Colonic mucosa (tissue), 4 donors: Measurements from ENCODE around the gene TPRG1L. TPM values are rescaled to one million over a fixed set of nuclear protein-coding genes. Genes with fewer than 3 reads are reported as not detected.

Source experiments
- DNase-seq: peaks from one replicate; pipeline ENCODE4 v3.0.0-alpha.2; 2020
- H3K27ac ChIP-seq: fragments of 200-600 bp; one replicate; pipeline ENCODE4 v1.8.0; 2021
- H3K27me3 ChIP-seq: fragments of 200-600 bp; one replicate; pipeline ENCODE4 v1.8.0; 2021
- H3K36me3 ChIP-seq: fragments of 200-600 bp; one replicate; pipeline ENCODE4 v1.8.0; 2021
- H3K4me1 ChIP-seq: fragments of 200-600 bp; one replicate; pipeline ENCODE4 v1.8.0; 2021; ENCODE audit warnings: mild to moderate bottlenecking
- H3K4me3 ChIP-seq: fragments of 200-600 bp; one replicate; pipeline ENCODE4 v1.8.0; 2021
- H3K9ac ChIP-seq, 2 donors: one replicate each; pipeline ENCODE4 v1.7.0; 2013; ENCODE audit warnings: control low read depth in 2 of 2, low read depth in 2 of 2, low read length in 2 of 2
- H3K9me3 ChIP-seq: fragments of 200-600 bp; one replicate; pipeline ENCODE4 v1.8.0; 2021
- intact Hi-C: fragments of 100-400 bp; cut with DNase I; formaldehyde crosslinking; loops from one replicate; pipeline ENCODE4 v1.14.1; 2022
- total RNA-seq, 2 donors: library from RNA; stranded (reverse); fragmentation: NEBNext Ultra II Directional in 1 of 2; extraction: Animal tissue kit (Norgen Biotek cat#: 25700) in 1 of 2; gene quantifications; one replicate each; pipeline ENCODE4 v1.2.1, GENCODE V29; 2021
- TF ChIP-seq, protein P1 (sequence below): fragments of 200-600 bp; IDR thresholded peaks from one replicate; pipeline ENCODE4 v1.8.0; 2022; ENCODE audit warnings: antibody characterized with exemption, mild to moderate bottlenecking
- donor health status: healthy.
- donor health status: DM: no; HTN: no; CAD: no.
- donor health status: DM: no; HTN: no; CAD: no.

Gene TPRG1L
- total RNA-seq, 2 donors from 2014 or later = 63.0 to 81.5 TPM

DNA sequence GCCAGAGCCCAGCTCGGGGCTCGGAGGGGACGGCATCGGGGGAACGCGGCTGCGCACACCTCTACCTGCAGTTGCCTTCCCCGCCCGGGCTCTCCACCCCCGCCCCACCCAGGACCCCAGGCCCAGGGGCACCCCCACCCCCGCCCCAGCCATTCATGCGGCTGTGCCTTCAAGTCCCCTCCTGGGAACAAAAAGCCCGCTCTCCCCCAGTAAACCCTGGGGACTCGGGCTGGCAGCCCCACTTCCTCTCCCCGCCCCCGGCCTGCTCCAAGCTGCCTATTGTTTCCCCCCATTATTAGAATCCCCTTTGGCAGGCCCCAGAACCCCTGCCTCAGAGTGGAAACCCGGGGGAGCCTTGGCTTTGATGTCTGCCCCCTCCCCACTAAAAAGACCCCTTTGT is 31.5 kb upstream of the TPRG1L start:
- intact Hi-C loops = no loop called here
- no peak for DNase-seq
- H3K4me3 ChIP-seq = no peak overlapping the region
- H3K27ac ChIP-seq = no peak overlapping the region
- TF ChIP-seq, protein P1, sequence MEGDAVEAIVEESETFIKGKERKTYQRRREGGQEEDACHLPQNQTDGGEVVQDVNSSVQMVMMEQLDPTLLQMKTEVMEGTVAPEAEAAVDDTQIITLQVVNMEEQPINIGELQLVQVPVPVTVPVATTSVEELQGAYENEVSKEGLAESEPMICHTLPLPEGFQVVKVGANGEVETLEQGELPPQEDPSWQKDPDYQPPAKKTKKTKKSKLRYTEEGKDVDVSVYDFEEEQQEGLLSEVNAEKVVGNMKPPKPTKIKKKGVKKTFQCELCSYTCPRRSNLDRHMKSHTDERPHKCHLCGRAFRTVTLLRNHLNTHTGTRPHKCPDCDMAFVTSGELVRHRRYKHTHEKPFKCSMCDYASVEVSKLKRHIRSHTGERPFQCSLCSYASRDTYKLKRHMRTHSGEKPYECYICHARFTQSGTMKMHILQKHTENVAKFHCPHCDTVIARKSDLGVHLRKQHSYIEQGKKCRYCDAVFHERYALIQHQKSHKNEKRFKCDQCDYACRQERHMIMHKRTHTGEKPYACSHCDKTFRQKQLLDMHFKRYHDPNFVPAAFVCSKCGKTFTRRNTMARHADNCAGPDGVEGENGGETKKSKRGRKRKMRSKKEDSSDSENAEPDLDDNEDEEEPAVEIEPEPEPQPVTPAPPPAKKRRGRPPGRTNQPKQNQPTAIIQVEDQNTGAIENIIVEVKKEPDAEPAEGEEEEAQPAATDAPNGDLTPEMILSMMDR = no peak
- no peaks in the 10 kb centered on the region for H3K27me3 ChIP-seq
- no peak overlapping the region for H3K9ac ChIP-seq
- no peaks in the 10 kb centered on the region for H3K9me3 ChIP-seq
- no peaks in the 10 kb centered on the region for H3K36me3 ChIP-seq
- no peaks in the 10 kb centered on the region for H3K4me1 ChIP-seq

DNA sequence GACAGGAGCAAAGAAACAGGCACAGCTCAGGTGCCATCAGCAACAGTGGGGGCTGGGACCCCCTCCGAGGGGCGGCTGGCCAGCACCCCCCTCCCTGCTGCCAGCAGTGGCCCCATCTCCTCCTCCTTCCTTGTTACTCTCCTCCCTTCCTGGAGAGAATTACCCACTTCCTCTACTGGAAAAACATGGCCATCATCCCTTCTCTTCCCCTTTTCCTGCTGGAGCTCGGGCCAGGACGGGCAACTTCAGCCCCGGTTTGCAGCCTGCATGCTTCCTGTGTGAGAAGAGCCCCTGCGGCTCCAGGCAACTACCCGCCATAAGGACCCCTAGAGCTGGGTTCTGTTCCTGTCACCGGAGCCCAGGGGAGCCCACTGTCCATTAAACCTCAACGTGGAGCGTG is 31.1 kb upstream of the TPRG1L start:
- no peak overlapping the region for H3K27ac ChIP-seq
- intact Hi-C loops = no loop called here
- no peaks in the 10 kb centered on the region for H3K4me1 ChIP-seq
- no peaks in the 10 kb centered on the region for H3K36me3 ChIP-seq
- DNase-seq = no peak
- H3K9me3 ChIP-seq = no peaks in the 10 kb centered on the region
- TF ChIP-seq, protein P1 = no peak
- no peak overlapping the region for H3K9ac ChIP-seq
- no peak overlapping the region for H3K4me3 ChIP-seq
- H3K27me3 ChIP-seq = no peaks in the 10 kb centered on the region

DNA sequence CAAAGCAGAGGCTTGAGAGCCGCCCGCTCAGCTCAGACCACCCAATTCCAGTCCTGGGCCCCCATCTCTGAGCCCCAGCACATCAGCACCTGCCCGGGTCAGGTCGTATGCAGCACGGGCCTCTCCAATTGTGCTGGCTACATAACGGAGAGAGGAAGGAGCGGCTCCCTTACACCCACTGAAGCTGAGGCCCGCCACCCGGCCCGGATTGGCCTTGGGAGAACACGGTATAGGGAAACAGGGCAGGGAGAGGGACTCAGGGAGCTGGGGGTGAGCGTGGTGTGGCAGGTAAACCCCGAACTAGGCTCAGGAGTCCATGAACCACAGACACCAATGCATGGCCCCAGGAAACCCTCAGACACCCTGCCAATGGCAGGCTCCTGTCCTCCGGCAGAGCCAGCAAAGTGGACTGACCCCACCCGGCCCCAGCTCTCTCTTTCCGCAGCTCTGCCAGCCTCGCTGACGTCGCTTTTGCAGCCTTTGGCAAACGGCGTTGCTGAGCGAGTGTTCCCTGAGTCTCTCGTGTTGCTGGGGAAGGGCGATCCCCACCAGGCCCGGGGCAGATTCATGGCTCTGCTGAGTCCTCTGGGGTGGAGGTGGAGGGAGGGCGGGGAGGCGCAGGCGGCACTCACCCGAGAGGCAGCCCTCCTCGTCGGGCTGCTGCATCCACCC is 30.0 kb upstream of the TPRG1L start:
- TF ChIP-seq, protein P1 = no peak
- DNase-seq = no peak
- Histone ChIP-seq H3K4me3 (no peak overlapping the region), H3K27ac (no peak overlapping the region), H3K9ac (no peak overlapping the region), H3K9me3 (no peaks in the 10 kb centered on the region), H3K36me3 (no peaks in the 10 kb centered on the region), H3K27me3 (no peaks in the 10 kb centered on the region), H3K4me1 (no peaks in the 10 kb centered on the region)
- intact Hi-C loops = no loop called here

DNA sequence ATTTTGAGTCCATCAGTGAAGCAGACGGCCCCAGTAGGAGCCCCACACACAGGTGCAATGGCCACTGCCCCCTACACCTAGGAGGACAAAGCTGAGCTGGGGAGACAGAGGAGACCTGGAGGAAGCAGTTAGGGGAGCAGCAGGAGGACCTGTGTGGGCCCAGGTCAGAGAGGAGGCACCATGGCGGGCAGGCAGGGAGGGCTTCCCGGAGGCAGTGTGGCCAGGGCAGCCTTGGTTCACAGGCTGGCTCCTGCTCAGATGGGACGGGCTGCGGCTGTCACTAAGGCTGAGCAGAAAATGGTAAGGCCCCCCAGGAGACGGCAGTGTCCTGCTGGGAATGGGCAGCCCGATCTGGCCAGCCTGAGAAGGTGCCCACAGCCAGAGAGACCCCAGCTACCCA is 28.9 kb upstream of the TPRG1L start:
- Histone ChIP-seq H3K4me1 (no peaks in the 10 kb centered on the region), H3K27ac (no peak overlapping the region), H3K36me3 (no peaks in the 10 kb centered on the region), H3K9ac (no peak overlapping the region), H3K9me3 (no peaks in the 10 kb centered on the region), H3K27me3 (no peaks in the 10 kb centered on the region), H3K4me3 (no peak overlapping the region)
- no peak for DNase-seq
- TF ChIP-seq, protein P1 = no peak
- intact Hi-C loops = no loop called here

DNA sequence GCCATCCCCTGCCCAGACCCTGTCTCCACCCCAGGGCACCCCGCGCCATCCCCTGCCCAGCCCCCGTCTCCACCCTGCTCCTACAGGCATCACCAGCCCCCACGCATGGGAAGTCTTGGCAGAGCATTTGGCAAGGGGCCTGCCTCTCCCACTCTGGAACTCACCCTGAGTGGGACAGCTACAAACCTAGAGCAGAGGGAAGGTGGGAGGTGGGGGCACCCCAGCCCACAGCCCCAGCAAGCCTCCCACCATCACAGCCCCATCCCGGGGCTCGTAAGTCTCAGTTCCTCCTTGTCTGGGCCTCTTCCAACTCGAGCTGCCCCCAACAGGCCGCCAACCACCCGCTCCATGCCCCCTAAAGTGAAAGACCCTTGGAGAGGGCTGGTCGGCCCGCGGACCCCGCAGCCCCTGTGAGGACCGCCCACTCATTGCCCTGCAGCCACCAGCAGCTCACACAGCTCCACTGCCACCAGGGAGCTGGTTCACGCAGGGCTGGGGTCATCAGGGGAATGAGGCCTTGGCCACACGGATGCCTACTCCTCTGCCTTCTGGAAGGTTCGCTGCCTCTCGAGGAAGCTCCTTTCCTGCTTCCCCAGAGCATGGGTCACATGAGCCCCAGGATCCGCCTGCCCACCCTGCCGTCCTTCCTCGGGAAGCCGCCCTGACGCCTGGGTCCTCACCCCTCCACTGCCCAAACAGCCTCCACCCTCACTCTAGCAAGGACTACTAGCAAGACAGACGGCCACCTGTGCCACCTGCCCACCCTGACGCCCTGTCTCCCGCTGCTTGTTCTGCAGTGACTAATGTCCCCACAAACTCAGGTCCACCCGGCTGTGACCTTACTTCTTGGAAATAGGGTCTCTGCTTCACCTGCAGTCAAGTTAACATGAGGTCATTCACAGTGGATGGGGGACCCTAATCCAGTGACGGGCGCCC is 27.9 kb upstream of the TPRG1L start:
- Histone ChIP-seq H3K27ac (no peak overlapping the region), H3K9ac (no peak overlapping the region), H3K4me3 (no peak overlapping the region), H3K4me1 (no peaks in the 10 kb centered on the region), H3K9me3 (no peaks in the 10 kb centered on the region), H3K27me3 (no peaks in the 10 kb centered on the region), H3K36me3 (no peaks in the 10 kb centered on the region)
- intact Hi-C loops = no loop called here
- no peak for DNase-seq
- TF ChIP-seq, protein P1 = no peak
